Stimulated activated CD4-positive, alpha-beta T cell treated with anti-CD3 and anti-CD28 coated beads, Interleukin-4, amount 100 ng/mL, for 4 hours (primary cell): ENCODE results near the gene C9orf57.
"Not testable (repeated sequence)": the region's sequence is repeated elsewhere in the genome, so short reads cannot be mapped to it uniquely, and the experiment has no call there.

ENCODE experiments used
- DNase-seq, 2 experiments: peaks; one replicate each; pipeline ENCODE4 v3.0.0-alpha.2; 2020

The C9orf57 gene

GRCh38 chr9:72022841-72023240 lies 37.6 kb downstream of the C9orf57 start:
- no peak for DNase-seq

- DNase-seq = no peak
Observed at GRCh38 chr9:72013292-72013760, 47.1 kb downstream of the C9orf57 start.

- DNase-seq = no peak
Observed at GRCh38 chr9:72012646-72013045, 47.8 kb downstream of the C9orf57 start.

GRCh38 chr9:72007726-72008125 lies 52.7 kb downstream of the C9orf57 start:
- DNase-seq = not testable (repeated sequence)

GRCh38 chr9:72006501-72006900 lies 53.9 kb downstream of the C9orf57 start:
- DNase-seq = no peak

GRCh38 chr9:72005451-72005850 lies 55.0 kb downstream of the C9orf57 start:
- no peak for DNase-seq
